Measurements from ENCODE around the gene MCM6. TPM values are rescaled to one million over a fixed set of nuclear protein-coding genes. Genes with fewer than 3 reads are reported as not detected.
A peak's percentile ranks its signal among the peaks of the same experiment; 100 is the strongest.

Gene MCM6
- total RNA-seq, 1 experiment from 2014 or later: 113 TPM

GRCh38 chr2:135914485-135914884 lies 38.2 kb upstream of the MCM6 start:
- no peaks in the 10 kb centered on the region for H3K79me2 ChIP-seq (ENCODE audit: insufficient read depth, low read length)
- no peak overlapping the region for H4K5ac ChIP-seq (ENCODE audit: insufficient read length, low read depth, low read length)
- H3K23ac ChIP-seq (ENCODE audit: insufficient read length, low read depth, low read length): no peak overlapping the region
- no peak for TF ChIP-seq CTCF (conservative IDR thresholded peaks at IDR 0.05)
- H2BK12ac ChIP-seq (ENCODE audit: insufficient read length, low read depth, low read length): no peak overlapping the region
- no CpG with 5 or more reads among the region's 3 CpGs for whole genome bisulfite sequencing (ENCODE audit: extremely low coverage, insufficient read length, low lambda C conversion rate)
- Mint-ChIP-seq H3K4me3 (no peak overlapping the region), H3K27ac (peak overlapping the region in 1 of 3 experiments; percentile 70; a peak in 1 of 7 replicates), H3K36me3 (ENCODE audit: insufficient read depth in 1 of 3, low read depth in 3 of 3) (peaks cover 5 to 29% (median 23%) of the 10 kb centered on the region in 3 experiments; a peak in 6 of 7 replicates), H3K4me1 (no peaks in the 10 kb centered on the region), H3K9me3 (no peaks in the 10 kb centered on the region), H3K27me3 (ENCODE audit: low read depth) (no peaks in the 10 kb centered on the region)
- H2BK120ac ChIP-seq (ENCODE audit: low read depth, low read length, poor library complexity, severe bottlenecking): no peak overlapping the region
- H3K27me3 ChIP-seq (ENCODE audit: insufficient read depth, low read length): no peaks in the 10 kb centered on the region
- no peak overlapping the region for H2BK15ac ChIP-seq (ENCODE audit: low read depth, low read length)
- H4K91ac ChIP-seq (ENCODE audit: insufficient read length, low read depth, low read length): no peak overlapping the region
- H3T11ph ChIP-seq (ENCODE audit: low read length): no peak overlapping the region
- H3K18ac ChIP-seq (ENCODE audit: insufficient read length, low read depth, low read length): no peak overlapping the region
- no peak overlapping the region for H3K9ac ChIP-seq (ENCODE audit: extremely low read depth, insufficient read length, low read length)
- no peak overlapping the region for H2AFZ ChIP-seq (ENCODE audit: low read length)
- H3K79me1 ChIP-seq (ENCODE audit: insufficient read depth, low read depth, low read length, poor library complexity, severe bottlenecking): no peaks in the 10 kb centered on the region
- H4K8ac ChIP-seq (replicated peaks; ENCODE audit: insufficient read length, low read depth, low read length): no peak overlapping the region
- H3K23me2 ChIP-seq (ENCODE audit: insufficient read length, low read depth, low read length, poor library complexity, severe bottlenecking): no peaks in the 10 kb centered on the region
- no peak overlapping the region for H2BK5ac ChIP-seq (ENCODE audit: insufficient read length, low read length)
- no peaks in the 10 kb centered on the region for H3K4me1 ChIP-seq (ENCODE audit: insufficient read depth, low read length)
- no peak overlapping the region for H3K56ac ChIP-seq (ENCODE audit: insufficient read length, low read depth, low read length)
- no peak overlapping the region for H3K27ac ChIP-seq (ENCODE audit: insufficient read length, low read depth, low read length)
- no peak for DNase-seq
- H4K20me1 ChIP-seq (ENCODE audit: control insufficient read depth, insufficient read depth, insufficient read length): no peaks in the 10 kb centered on the region
- no peak overlapping the region for H3K4me2 ChIP-seq (ENCODE audit: insufficient read depth, insufficient read length, low read length)
- H2BK20ac ChIP-seq (ENCODE audit: low read depth, low read length, poor library complexity, severe bottlenecking): no peak overlapping the region
- no peak overlapping the region for H3K4ac ChIP-seq (ENCODE audit: low read depth, low read length)
- H3K9me3 ChIP-seq (ENCODE audit: control insufficient read depth, low read depth, low read length): no peaks in the 10 kb centered on the region
- no peak overlapping the region for H2AK5ac ChIP-seq (ENCODE audit: insufficient read length, low read length)
- H3K14ac ChIP-seq (ENCODE audit: insufficient read depth, low read length): no peak overlapping the region

All from H9 (cell line).